ENCODE measurements around the gene GLIPR1L1. TPM values are rescaled to one million over a fixed set of nuclear protein-coding genes. Genes with fewer than 3 reads are reported as not detected.

The GLIPR1L1 gene
- total and polyA plus RNA-seq, 2 experiments from 2014 or later, result 4.4 TPM; not detected in 1

GRCh38 chr12:75407683-75408082 lies 73.2 kb downstream of the GLIPR1L1 start:
- Mint-ChIP-seq H3K4me1 (peaks cover 5% of the 10 kb centered on the region; the same call in 2 of the 3 replicates), H3K9me3 (no peaks in the 10 kb centered on the region), H3K36me3 (ENCODE audit: low read depth) (0 out of 3 replicates have a peak, but pooled peaks cover 3% of the 10 kb centered on the region), H3K4me3 (no peak overlapping the region), H3K27ac (peak overlapping the region; percentile 59; the same call in 1 of the 2 replicates), H3K27me3 (ENCODE audit: insufficient read depth, low read depth, poor library complexity) (peaks cover 4% of the 10 kb centered on the region)
- no peak for DNase-seq (ENCODE audit: low spot score)
- H3F3A ChIP-seq (replicated peaks; ENCODE audit: low read depth), result no peaks in the 10 kb centered on the region
- TF ChIP-seq, protein P1, sequence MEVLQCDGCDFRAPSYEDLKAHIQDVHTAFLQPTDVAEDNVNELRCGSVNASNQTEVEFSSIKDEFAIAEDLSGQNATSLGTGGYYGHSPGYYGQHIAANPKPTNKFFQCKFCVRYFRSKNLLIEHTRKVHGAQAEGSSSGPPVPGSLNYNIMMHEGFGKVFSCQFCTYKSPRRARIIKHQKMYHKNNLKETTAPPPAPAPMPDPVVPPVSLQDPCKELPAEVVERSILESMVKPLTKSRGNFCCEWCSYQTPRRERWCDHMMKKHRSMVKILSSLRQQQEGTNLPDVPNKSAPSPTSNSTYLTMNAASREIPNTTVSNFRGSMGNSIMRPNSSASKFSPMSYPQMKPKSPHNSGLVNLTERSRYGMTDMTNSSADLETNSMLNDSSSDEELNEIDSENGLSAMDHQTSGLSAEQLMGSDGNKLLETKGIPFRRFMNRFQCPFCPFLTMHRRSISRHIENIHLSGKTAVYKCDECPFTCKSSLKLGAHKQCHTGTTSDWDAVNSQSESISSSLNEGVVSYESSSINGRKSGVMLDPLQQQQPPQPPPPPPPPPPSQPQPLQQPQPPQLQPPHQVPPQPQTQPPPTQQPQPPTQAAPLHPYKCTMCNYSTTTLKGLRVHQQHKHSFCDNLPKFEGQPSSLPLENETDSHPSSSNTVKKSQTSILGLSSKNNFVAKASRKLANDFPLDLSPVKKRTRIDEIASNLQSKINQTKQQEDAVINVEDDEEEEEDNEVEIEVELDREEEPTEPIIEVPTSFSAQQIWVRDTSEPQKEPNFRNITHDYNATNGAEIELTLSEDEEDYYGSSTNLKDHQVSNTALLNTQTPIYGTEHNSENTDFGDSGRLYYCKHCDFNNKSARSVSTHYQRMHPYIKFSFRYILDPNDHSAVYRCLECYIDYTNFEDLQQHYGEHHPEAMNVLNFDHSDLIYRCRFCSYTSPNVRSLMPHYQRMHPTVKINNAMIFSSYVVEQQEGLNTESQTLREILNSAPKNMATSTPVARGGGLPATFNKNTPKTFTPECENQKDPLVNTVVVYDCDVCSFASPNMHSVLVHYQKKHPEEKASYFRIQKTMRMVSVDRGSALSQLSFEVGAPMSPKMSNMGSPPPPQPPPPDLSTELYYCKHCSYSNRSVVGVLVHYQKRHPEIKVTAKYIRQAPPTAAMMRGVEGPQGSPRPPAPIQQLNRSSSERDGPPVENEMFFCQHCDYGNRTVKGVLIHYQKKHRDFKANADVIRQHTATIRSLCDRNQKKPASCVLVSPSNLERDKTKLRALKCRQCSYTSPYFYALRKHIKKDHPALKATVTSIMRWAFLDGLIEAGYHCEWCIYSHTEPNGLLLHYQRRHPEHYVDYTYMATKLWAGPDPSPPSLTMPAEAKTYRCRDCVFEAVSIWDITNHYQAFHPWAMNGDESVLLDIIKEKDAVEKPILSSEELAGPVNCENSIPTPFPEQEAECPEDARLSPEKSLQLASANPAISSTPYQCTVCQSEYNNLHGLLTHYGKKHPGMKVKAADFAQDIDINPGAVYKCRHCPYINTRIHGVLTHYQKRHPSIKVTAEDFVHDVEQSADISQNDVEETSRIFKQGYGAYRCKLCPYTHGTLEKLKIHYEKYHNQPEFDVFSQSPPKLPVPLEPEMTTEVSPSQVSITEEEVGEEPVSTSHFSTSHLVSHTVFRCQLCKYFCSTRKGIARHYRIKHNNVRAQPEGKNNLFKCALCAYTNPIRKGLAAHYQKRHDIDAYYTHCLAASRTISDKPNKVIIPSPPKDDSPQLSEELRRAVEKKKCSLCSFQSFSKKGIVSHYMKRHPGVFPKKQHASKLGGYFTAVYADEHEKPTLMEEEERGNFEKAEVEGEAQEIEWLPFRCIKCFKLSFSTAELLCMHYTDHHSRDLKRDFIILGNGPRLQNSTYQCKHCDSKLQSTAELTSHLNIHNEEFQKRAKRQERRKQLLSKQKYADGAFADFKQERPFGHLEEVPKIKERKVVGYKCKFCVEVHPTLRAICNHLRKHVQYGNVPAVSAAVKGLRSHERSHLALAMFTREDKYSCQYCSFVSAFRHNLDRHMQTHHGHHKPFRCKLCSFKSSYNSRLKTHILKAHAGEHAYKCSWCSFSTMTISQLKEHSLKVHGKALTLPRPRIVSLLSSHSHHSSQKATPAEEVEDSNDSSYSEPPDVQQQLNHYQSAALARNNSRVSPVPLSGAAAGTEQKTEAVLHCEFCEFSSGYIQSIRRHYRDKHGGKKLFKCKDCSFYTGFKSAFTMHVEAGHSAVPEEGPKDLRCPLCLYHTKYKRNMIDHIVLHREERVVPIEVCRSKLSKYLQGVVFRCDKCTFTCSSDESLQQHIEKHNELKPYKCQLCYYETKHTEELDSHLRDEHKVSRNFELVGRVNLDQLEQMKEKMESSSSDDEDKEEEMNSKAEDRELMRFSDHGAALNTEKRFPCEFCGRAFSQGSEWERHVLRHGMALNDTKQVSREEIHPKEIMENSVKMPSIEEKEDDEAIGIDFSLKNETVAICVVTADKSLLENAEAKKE (CRISPR knock-in tag; IDR thresholded peaks at IDR 0.05), result no peak
- TF ChIP-seq STAT1 (IDR thresholded peaks at IDR 0.05; ENCODE audit: unreplicated experiment) (no peak), JUNB (IDR thresholded peaks at IDR 0.05; ENCODE audit: unreplicated experiment) (no peak), EZH2phosphoT487 (IDR thresholded peaks at IDR 0.05; ENCODE audit: unreplicated experiment) (no peak), CREB1 (CRISPR knock-in tag; IDR thresholded peaks at IDR 0.05; ENCODE audit: low read depth) (no peak), ETS1 (IDR thresholded peaks at IDR 0.05) (no peak), POLR2AphosphoS5 (IDR thresholded peaks at IDR 0.05; ENCODE audit: low read depth) (no peak), ZNF331 (CRISPR knock-in tag; IDR thresholded peaks at IDR 0.05; ENCODE audit: low read depth) (no peak), NANOG (IDR thresholded peaks at IDR 0.05; ENCODE audit: borderline replicate concordance) (no peak), EZH2 (IDR thresholded peaks at IDR 0.05; ENCODE audit: low read depth, unreplicated experiment) (no peak), ZNF114 (CRISPR knock-in tag; IDR thresholded peaks at IDR 0.05) (no peak), REST (IDR thresholded peaks at IDR 0.05; ENCODE audit: unreplicated experiment) (no peak)
- TF ChIP-seq, protein P2, sequence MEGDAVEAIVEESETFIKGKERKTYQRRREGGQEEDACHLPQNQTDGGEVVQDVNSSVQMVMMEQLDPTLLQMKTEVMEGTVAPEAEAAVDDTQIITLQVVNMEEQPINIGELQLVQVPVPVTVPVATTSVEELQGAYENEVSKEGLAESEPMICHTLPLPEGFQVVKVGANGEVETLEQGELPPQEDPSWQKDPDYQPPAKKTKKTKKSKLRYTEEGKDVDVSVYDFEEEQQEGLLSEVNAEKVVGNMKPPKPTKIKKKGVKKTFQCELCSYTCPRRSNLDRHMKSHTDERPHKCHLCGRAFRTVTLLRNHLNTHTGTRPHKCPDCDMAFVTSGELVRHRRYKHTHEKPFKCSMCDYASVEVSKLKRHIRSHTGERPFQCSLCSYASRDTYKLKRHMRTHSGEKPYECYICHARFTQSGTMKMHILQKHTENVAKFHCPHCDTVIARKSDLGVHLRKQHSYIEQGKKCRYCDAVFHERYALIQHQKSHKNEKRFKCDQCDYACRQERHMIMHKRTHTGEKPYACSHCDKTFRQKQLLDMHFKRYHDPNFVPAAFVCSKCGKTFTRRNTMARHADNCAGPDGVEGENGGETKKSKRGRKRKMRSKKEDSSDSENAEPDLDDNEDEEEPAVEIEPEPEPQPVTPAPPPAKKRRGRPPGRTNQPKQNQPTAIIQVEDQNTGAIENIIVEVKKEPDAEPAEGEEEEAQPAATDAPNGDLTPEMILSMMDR (conservative IDR thresholded peaks at IDR 0.05; ENCODE audit: low read depth in 2 of 2), result no peak
- no peak for ATAC-seq
- no peaks in the 10 kb centered on the region for H3K36me3 ChIP-seq (ENCODE audit: insufficient read depth)
- no peaks in the 10 kb centered on the region for H3K79me2 ChIP-seq (replicated peaks; ENCODE audit: insufficient read depth)
- H3K4me1 ChIP-seq (ENCODE audit: insufficient read depth), result peaks cover 9% of the 10 kb centered on the region; the same call in 1 of the 2 replicates
- H3K9me2 ChIP-seq (ENCODE audit: insufficient read depth), result no peaks in the 10 kb centered on the region
- no peak overlapping the region for H3K4me3 ChIP-seq
- no peak overlapping the region for H3K4me2 ChIP-seq
- no peak overlapping the region for H3K27ac ChIP-seq (ENCODE audit: low read depth)
- no peaks in the 10 kb centered on the region for H4K20me1 ChIP-seq (replicated peaks; ENCODE audit: insufficient read depth)
- H3K27me3 ChIP-seq (ENCODE audit: insufficient read depth), result no peaks in the 10 kb centered on the region
- no peak overlapping the region for H2AFZ ChIP-seq
